Measurements from ENCODE around the gene CNBD2.
"Not testable (repeated sequence)": the region's sequence is repeated elsewhere in the genome, so short reads cannot be mapped to it uniquely, and the experiment has no call there.

CNBD2 gene

GRCh38 chr20:36028106-36028808 lies 59.9 kb downstream of the CNBD2 start:
- DNase-seq: no peak

GRCh38 chr20:36030149-36030548 lies 61.8 kb downstream of the CNBD2 start:
- no peak for DNase-seq

GRCh38 chr20:36031806-36032205 lies 63.4 kb downstream of the CNBD2 start:
- no peak for DNase-seq

GRCh38 chr20:36034875-36035274 lies 66.5 kb downstream of the CNBD2 start:
- DNase-seq: no peak

- DNase-seq: no peak
Measured at GRCh38 chr20:36035745-36036144, 67.4 kb downstream of the CNBD2 start.

GRCh38 chr20:36036688-36037087 lies 68.3 kb downstream of the CNBD2 start:
- DNase-seq: no peak

GRCh38 chr20:36040571-36040970 lies 72.2 kb downstream of the CNBD2 start:
- no peak for DNase-seq

- DNase-seq: no peak
Measured at GRCh38 chr20:36043441-36043840, 75.1 kb downstream of the CNBD2 start.

GRCh38 chr20:36043892-36044515 lies 75.6 kb downstream of the CNBD2 start:
- no peak for DNase-seq

- no peak for DNase-seq
Measured at GRCh38 chr20:36045373-36045714, 77.0 kb downstream of the CNBD2 start.

GRCh38 chr20:36046073-36046798 lies 77.8 kb downstream of the CNBD2 start:
- not testable (repeated sequence) for DNase-seq

- DNase-seq: not testable (repeated sequence)
Measured at GRCh38 chr20:36049408-36049807, 81.0 kb downstream of the CNBD2 start.

- DNase-seq: peak; percentile 87
Measured at GRCh38 chr20:36050436-36051317, 82.3 kb downstream of the CNBD2 start.

GRCh38 chr20:36051318-36052116 lies 83.1 kb downstream of the CNBD2 start:
- DNase-seq: no peak

GRCh38 chr20:36052117-36052513 lies 83.7 kb downstream of the CNBD2 start:
- no peak for DNase-seq

GRCh38 chr20:36053863-36054518 lies 85.6 kb downstream of the CNBD2 start:
- not testable (repeated sequence) for DNase-seq

GRCh38 chr20:36055145-36055544 lies 86.8 kb downstream of the CNBD2 start:
- DNase-seq: no peak

GRCh38 chr20:36060676-36061075 lies 92.3 kb downstream of the CNBD2 start:
- DNase-seq: no peak

GRCh38 chr20:36061754-36062153 lies 93.4 kb downstream of the CNBD2 start:
- no peak for DNase-seq

GRCh38 chr20:36062799-36063198 lies 94.4 kb downstream of the CNBD2 start:
- DNase-seq: peak; percentile 28

GRCh38 chr20:36063916-36064657 lies 95.7 kb downstream of the CNBD2 start:
- no peak for DNase-seq

Measured in fibroblast of skin of back (primary cell).